HG03097 (cell line): ENCODE measurements around the gene CHRM5.
"Not testable (repeated sequence)": the region's sequence is repeated elsewhere in the genome, so short reads cannot be mapped to it uniquely, and the experiment has no call there.

Experiments used
- ATAC-seq: cut with Tn5 transposase; IDR thresholded peaks from one replicate; pipeline ENCODE4 v1.9.1; 2021; ENCODE audit not compliant: unreplicated experiment, low FRiP score

CHRM5 gene

GRCh38 chr15:33985751-33986150, 17.5 kb downstream of the CHRM5 start:
- no peak for ATAC-seq

- no peak for ATAC-seq
These were observed 19.1 kb downstream of the CHRM5 start for GRCh38 chr15:33987444-33987843.

- no peak for ATAC-seq
These were observed 20.1 kb downstream of the CHRM5 start for GRCh38 chr15:33988384-33988783.

GRCh38 chr15:33994005-33994615, 25.8 kb downstream of the CHRM5 start:
- no peak for ATAC-seq

GRCh38 chr15:33995666-33996065, 27.4 kb downstream of the CHRM5 start:
- not testable (repeated sequence) for ATAC-seq

GRCh38 chr15:34001536-34001935, 33.2 kb downstream of the CHRM5 start:
- no peak for ATAC-seq

GRCh38 chr15:34006381-34006780, 38.1 kb downstream of the CHRM5 start:
- ATAC-seq: no peak

- no peak for ATAC-seq
These were observed 41.4 kb downstream of the CHRM5 start for GRCh38 chr15:34009656-34010055.

- ATAC-seq: no peak
These were observed 42.6 kb downstream of the CHRM5 start for GRCh38 chr15:34010921-34011320.

- no peak for ATAC-seq
These were observed 43.2 kb downstream of the CHRM5 start for GRCh38 chr15:34011481-34011880.

GRCh38 chr15:34012461-34013028, 44.2 kb downstream of the CHRM5 start:
- ATAC-seq: no peak

- no peak for ATAC-seq
These were observed 45.4 kb downstream of the CHRM5 start for GRCh38 chr15:34013746-34014145.

GRCh38 chr15:34014556-34014955, 46.3 kb downstream of the CHRM5 start:
- ATAC-seq: no peak

GRCh38 chr15:34018021-34018645, 49.8 kb downstream of the CHRM5 start:
- ATAC-seq: no peak

- not testable (repeated sequence) for ATAC-seq
These were observed 50.4 kb downstream of the CHRM5 start for GRCh38 chr15:34018738-34019137.

GRCh38 chr15:34019369-34019990, 51.2 kb downstream of the CHRM5 start:
- ATAC-seq: no peak

GRCh38 chr15:34023907-34024306, 55.6 kb downstream of the CHRM5 start:
- ATAC-seq: no peak

GRCh38 chr15:34025252-34025651, 57.0 kb downstream of the CHRM5 start:
- no peak for ATAC-seq

- no peak for ATAC-seq
These were observed 59.3 kb downstream of the CHRM5 start for GRCh38 chr15:34027606-34028005.

- ATAC-seq: no peak
These were observed 63.9 kb downstream of the CHRM5 start for GRCh38 chr15:34031987-34032760.
